HG03558 (cell line): ENCODE data around the gene TMEM200C.

ENCODE experiments used
- ATAC-seq: cut with Tn5 transposase; IDR thresholded peaks from one replicate; pipeline ENCODE4 v1.9.1; 2021; ENCODE audit warnings: moderate number of reproducible peaks; ENCODE audit not compliant: unreplicated experiment; ENCODE audit errors: extremely low read depth

Gene TMEM200C

GRCh38 chr18:5895299-5895875 is at the start of gene TMEM200C:
Gene TMEM200C, minus strand, starts transcription at chr18:5895522. Its CDS starts 3,459 bp downstream, at chr18:5892063.
- ATAC-seq: no peak

GRCh38 chr18:5944448-5944847 is 49.1 kb upstream of the TMEM200C start:
- no peak for ATAC-seq

GRCh38 chr18:5943514-5943913 is 48.2 kb upstream of the TMEM200C start:
- ATAC-seq: no peak

- no peak for ATAC-seq
Measured at GRCh38 chr18:5942591-5942990, 47.3 kb upstream of the TMEM200C start.

- no peak for ATAC-seq
Measured at GRCh38 chr18:5941890-5942289, 46.6 kb upstream of the TMEM200C start.

GRCh38 chr18:5939801-5940667 is 44.7 kb upstream of the TMEM200C start:
- no peak for ATAC-seq

- ATAC-seq: no peak
Measured at GRCh38 chr18:5937795-5938194, 42.5 kb upstream of the TMEM200C start.

GRCh38 chr18:5937121-5937520 is 41.8 kb upstream of the TMEM200C start:
- no peak for ATAC-seq

GRCh38 chr18:5930789-5931188 is 35.5 kb upstream of the TMEM200C start:
- no peak for ATAC-seq

GRCh38 chr18:5918205-5918858 is 23.0 kb upstream of the TMEM200C start:
- no peak for ATAC-seq

GRCh38 chr18:5914951-5915350 is 19.6 kb upstream of the TMEM200C start:
- ATAC-seq: no peak

- no peak for ATAC-seq
Measured at GRCh38 chr18:5914016-5914415, 18.7 kb upstream of the TMEM200C start.

- no peak for ATAC-seq
Measured at GRCh38 chr18:5912566-5912965, 17.2 kb upstream of the TMEM200C start.

- ATAC-seq: no peak
Measured at GRCh38 chr18:5909125-5909524, 13.8 kb upstream of the TMEM200C start.

- no peak for ATAC-seq
Measured at GRCh38 chr18:5903386-5903785, 8.1 kb upstream of the TMEM200C start.

- ATAC-seq: no peak
Measured at GRCh38 chr18:5900262-5900661, 4.9 kb upstream of the TMEM200C start.

- ATAC-seq: no peak
Measured at GRCh38 chr18:5899835-5900234, 4.5 kb upstream of the TMEM200C start.

GRCh38 chr18:5895876-5896740 is 786 bp upstream of the TMEM200C start:
- no peak for ATAC-seq

GRCh38 chr18:5894611-5895298 is 567 bp downstream of the TMEM200C start:
- no peak for ATAC-seq
